WTC11 (cell line): Measurements from ENCODE around the gene PLA2G2E.

Experiments used
- CTCF ChIP-seq: fragments of 200-600 bp; IDR thresholded peaks from 2 replicates; pipeline ENCODE4 v1.8.0; 2022; ENCODE audit warnings: antibody characterized with exemption
- ELF4 ChIP-seq: sonication (generic); formaldehyde crosslinking; IDR thresholded peaks from 2 replicates; pipeline ENCODE4 v1.8.1; 2022; ENCODE audit warnings: low read depth, mild to moderate bottlenecking, moderate library complexity, missing genetic modification reagents
- ESRRA ChIP-seq: sonication (generic); formaldehyde crosslinking; IDR thresholded peaks from 2 replicates; pipeline ENCODE4 v1.8.1; 2022; ENCODE audit warnings: mild to moderate bottlenecking, missing genetic modification reagents, borderline replicate concordance
- FOXJ3 ChIP-seq: sonication (generic); formaldehyde crosslinking; IDR thresholded peaks from 2 replicates; pipeline ENCODE4 v1.9.0; 2021; ENCODE audit warnings: missing genetic modification reagents, mild to moderate bottlenecking, borderline replicate concordance
- HMGXB4 ChIP-seq: sonication (generic); formaldehyde crosslinking; IDR thresholded peaks from 2 replicates; pipeline ENCODE4 v1.8.1; 2023; ENCODE audit warnings: mild to moderate bottlenecking, moderate library complexity, missing genetic modification reagents
- IRF2 ChIP-seq: sonication (generic); formaldehyde crosslinking; IDR thresholded peaks from 2 replicates; pipeline ENCODE4 v1.8.0; 2022; ENCODE audit warnings: low read depth, missing genetic modification reagents, borderline replicate concordance
- NFYB ChIP-seq: sonication (generic); formaldehyde crosslinking; conservative IDR thresholded peaks from 2 replicates; pipeline ENCODE4 v1.8.0; 2022; ENCODE audit warnings: low read depth, missing genetic modification reagents
- NR3C1 ChIP-seq: sonication (generic); formaldehyde crosslinking; conservative IDR thresholded peaks from 2 replicates; pipeline ENCODE4 v1.8.1; 2023; ENCODE audit warnings: low read depth, mild to moderate bottlenecking, missing genetic modification reagents
- SOX15 ChIP-seq: fragments of 250-450 bp; sonication (Bioruptor Pico); IDR thresholded peaks from 2 replicates; pipeline ENCODE4 v1.9.0; 2021; ENCODE audit warnings: mild to moderate bottlenecking
- ZNF138 ChIP-seq: sonication (generic); formaldehyde crosslinking; conservative IDR thresholded peaks from 2 replicates; pipeline ENCODE4 v1.8.1; 2022; ENCODE audit warnings: mild to moderate bottlenecking, moderate library complexity, missing genetic modification reagents
- ZNF232 ChIP-seq: sonication (generic); formaldehyde crosslinking; IDR thresholded peaks from 2 replicates; pipeline ENCODE4 v1.8.0; 2022; ENCODE audit warnings: mild to moderate bottlenecking, missing genetic modification reagents
- TF ChIP-seq, protein P1 (sequence below): sonication (generic); formaldehyde crosslinking; conservative IDR thresholded peaks from 2 replicates; pipeline ENCODE4 v1.8.1; 2022; ENCODE audit warnings: mild to moderate bottlenecking, missing genetic modification reagents
- TF ChIP-seq, protein P2 (sequence below): sonication (generic); formaldehyde crosslinking; IDR thresholded peaks from 2 replicates; pipeline ENCODE4 v1.8.0; 2022; ENCODE audit warnings: mild to moderate bottlenecking, missing genetic modification reagents
- TF ChIP-seq, protein P3 (sequence below): sonication (generic); formaldehyde crosslinking; IDR thresholded peaks from 2 replicates; pipeline ENCODE4 v1.8.1; 2023; ENCODE audit warnings: mild to moderate bottlenecking, missing genetic modification reagents, moderate library complexity

DNA sequence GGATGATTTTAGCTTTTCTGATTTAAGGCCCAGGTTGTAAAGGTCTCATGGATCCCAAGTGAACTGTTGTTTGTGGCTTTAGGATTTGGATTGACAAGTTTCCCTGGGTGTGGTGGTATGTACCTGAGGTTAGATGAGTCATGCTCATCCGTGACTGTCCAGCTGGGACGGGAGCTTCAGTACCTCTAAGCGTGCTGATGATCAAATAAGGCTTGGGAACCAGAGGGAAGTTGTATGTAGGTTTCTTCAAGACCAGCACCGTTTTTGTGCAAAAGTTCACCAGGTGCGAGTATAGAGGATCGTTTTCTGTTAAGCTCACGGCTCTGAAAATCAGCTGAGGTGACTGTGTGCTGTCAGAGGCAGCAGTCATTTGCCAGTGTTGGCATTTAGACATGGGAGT, 19.8 kb downstream of the PLA2G2E start:
- no peak for TF ChIP-seq CTCF
- no peak for TF ChIP-seq ZNF232
- TF ChIP-seq FOXJ3 (CRISPR knock-in tag), result no peak
- TF ChIP-seq, protein P1, sequence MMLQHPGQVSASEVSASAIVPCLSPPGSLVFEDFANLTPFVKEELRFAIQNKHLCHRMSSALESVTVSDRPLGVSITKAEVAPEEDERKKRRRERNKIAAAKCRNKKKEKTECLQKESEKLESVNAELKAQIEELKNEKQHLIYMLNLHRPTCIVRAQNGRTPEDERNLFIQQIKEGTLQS (CRISPR knock-in tag), result no peak
- TF ChIP-seq SOX15 (CRISPR knock-in tag), result no peak
- no peak for TF ChIP-seq NR3C1
- TF ChIP-seq ELF4 (CRISPR knock-in tag), result no peak
- TF ChIP-seq ZNF138, result no peak
- TF ChIP-seq, protein P2, sequence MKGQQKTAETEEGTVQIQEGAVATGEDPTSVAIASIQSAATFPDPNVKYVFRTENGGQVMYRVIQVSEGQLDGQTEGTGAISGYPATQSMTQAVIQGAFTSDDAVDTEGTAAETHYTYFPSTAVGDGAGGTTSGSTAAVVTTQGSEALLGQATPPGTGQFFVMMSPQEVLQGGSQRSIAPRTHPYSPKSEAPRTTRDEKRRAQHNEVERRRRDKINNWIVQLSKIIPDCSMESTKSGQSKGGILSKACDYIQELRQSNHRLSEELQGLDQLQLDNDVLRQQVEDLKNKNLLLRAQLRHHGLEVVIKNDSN, result no peak
- no peak for TF ChIP-seq HMGXB4 (CRISPR knock-in tag)
- no peak for TF ChIP-seq NFYB (CRISPR knock-in tag)
- TF ChIP-seq, protein P3, sequence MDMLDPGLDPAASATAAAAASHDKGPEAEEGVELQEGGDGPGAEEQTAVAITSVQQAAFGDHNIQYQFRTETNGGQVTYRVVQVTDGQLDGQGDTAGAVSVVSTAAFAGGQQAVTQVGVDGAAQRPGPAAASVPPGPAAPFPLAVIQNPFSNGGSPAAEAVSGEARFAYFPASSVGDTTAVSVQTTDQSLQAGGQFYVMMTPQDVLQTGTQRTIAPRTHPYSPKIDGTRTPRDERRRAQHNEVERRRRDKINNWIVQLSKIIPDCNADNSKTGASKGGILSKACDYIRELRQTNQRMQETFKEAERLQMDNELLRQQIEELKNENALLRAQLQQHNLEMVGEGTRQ (CRISPR knock-in tag), result no peak
- TF ChIP-seq ESRRA (CRISPR knock-in tag), result no peak
- no peak for TF ChIP-seq IRF2
